Measurements from ENCODE around the gene ASF1A.

The ASF1A gene

GRCh38 chr6:118881440-118882313, 12.3 kb upstream of the ASF1A start:
- DNase-seq (ENCODE audit: low read depth), result no peak

DNA sequence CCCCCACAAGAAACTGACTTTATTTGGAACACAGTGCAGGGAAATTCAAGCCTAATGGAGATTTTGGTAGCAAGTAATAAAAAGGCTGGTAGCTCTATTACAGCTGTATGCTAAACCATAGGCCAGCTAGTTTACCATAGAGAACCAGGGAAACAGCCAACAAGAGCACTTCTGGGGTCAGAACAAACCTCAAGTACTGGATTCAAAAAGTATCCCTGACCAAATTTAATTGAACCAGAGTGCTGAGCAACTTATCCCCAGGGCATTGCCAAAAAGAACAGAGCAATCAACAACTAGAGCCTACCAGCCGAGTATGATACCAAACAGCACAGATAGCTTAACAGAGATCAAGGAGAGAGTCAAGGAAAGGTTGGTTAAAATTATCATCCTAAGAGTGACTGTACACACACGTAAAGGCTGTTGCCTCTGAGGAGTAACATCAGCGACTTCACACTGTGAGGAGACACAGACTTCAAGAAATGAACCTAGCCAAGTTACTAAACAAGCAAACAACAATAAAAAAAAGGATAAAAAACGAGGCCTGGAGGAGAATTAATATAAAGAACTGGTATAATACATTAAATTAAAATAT, 11.5 kb upstream of the ASF1A start:
- no peak for DNase-seq (ENCODE audit: low read depth)

GRCh38 chr6:118886641-118887040, 7.3 kb upstream of the ASF1A start:
- no peak for DNase-seq (ENCODE audit: low read depth)

DNA sequence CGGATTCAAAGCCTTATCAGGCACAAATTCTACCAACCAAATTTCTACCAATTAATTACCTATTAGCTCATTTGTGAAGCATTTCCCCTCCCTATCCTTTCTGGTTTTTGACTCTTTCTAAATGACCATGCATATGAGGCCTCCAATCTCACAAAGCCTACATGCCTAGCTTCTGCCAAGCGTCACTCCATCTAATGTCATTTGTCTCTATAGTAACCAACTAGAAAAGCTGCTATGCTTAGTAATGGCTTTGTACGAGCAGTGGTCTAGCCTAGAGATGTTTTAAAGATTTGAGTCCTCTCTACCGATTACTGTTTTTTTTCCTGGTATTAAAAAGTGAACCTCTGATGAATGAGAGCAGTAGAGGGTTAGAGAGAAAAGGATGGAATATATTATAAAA, 4.8 kb upstream of the ASF1A start:
- DNase-seq (ENCODE audit: low read depth), result no peak

- no peak for DNase-seq (ENCODE audit: low read depth)
Measured at GRCh38 chr6:118890997-118891790, 2.8 kb upstream of the ASF1A start.

DNA sequence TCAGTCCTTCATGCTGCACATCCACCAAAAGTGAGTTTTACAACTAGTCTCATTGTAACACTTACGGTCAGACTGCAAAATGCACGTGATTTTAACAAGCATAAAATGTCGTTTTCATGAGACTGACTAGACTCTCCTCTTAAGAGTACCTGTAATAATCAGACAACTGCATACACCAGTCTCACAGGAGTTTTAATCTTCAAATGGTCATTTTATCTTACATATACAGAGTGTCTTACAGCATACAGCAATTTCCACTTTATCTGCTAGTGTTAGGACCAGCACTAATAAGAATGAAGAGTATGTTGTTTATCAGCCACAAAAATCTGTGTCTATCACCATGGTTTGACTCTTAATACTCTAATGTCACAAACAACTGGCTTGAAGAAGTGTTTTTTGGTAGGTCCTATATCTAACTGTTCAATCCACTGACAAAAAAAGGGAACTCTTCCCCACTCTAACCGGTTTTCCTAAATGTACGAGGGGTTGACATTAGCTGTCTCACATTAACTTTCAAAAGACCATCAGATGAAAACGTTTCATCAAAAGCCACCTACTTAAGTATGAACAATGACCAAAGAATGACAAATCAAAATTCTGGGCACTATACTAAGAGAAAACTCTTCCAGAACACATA, 1.5 kb upstream of the ASF1A start:
- peak; percentile 32 for DNase-seq (ENCODE audit: low read depth)

- peak; percentile 70 for DNase-seq (ENCODE audit: low read depth)
Measured at GRCh38 chr6:118893064-118893806, 717 bp upstream of the ASF1A start.

- peak; percentile 78 for DNase-seq (ENCODE audit: low read depth)
Measured at GRCh38 chr6:118894425-118895260, 691 bp downstream of the ASF1A start.

DNA sequence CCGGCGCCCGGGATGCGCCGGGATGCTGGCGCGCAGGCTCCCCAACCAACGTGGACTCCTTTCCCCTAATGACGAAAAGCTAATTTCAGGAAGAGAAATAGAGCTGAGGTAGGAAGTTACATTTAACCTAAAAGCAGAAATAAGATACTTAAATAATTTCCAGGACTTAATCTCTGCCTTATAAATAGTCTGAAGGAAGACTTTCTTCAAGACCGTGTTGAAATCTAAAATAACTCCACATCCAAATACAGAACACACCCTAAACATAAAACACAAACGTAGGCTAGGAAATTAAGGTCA, 1.3 kb downstream of the ASF1A start:
- no peak for DNase-seq (ENCODE audit: low read depth)

- no peak for DNase-seq (ENCODE audit: low read depth)
Measured at GRCh38 chr6:118895859-118896258, 1.9 kb downstream of the ASF1A start.

- DNase-seq (ENCODE audit: low read depth), result peak; percentile 58
Measured at GRCh38 chr6:118896339-118897136, 2.6 kb downstream of the ASF1A start.

DNA sequence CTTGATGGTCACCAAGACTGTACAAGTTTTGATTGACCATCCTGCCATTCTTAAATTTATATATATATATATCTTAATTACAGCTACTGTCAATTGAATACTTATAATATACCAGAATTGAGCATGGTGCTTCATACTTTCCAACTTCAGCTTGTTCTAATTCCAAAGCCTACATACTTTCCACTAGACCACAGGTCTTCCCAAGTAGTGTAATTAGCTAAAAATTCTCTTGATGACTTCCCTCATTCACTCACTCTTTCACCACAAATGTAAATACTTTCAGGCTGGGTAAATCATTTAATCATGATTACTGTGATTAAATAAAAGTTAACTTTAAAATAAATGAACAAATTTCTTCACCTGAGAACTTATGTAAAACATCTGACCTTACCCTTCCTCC, 3.4 kb downstream of the ASF1A start:
- no peak for DNase-seq (ENCODE audit: low read depth)

GRCh38 chr6:118899948-118900347, 6.0 kb downstream of the ASF1A start:
- DNase-seq (ENCODE audit: low read depth), result no peak

- peak; percentile 46 for DNase-seq (ENCODE audit: low read depth)
Measured at GRCh38 chr6:118902726-118903125, 8.8 kb downstream of the ASF1A start.

DNA sequence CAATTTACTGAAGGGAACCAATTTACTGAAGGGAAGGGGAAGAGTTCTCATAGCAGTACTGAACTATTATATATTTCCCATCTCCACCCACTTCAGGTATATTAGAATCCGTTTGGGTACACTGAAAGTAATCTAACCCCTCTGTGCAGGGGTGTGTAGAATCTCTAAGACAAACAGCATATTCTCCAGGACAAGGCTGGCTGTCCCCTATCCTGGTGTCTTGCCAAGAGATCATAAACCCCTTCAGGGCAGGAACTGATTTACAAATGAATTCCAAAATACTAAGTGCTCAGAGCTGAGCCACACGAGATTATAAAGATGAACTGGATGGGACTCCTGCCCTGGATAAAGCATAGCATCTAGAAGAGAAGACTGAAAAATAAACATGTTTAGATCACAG, 9.2 kb downstream of the ASF1A start:
- no peak for DNase-seq (ENCODE audit: low read depth)

GRCh38 chr6:118903691-118904090, 9.7 kb downstream of the ASF1A start:
- DNase-seq (ENCODE audit: low read depth), result no peak

- no peak for DNase-seq (ENCODE audit: low read depth)
Measured at GRCh38 chr6:118905084-118905483, 11.1 kb downstream of the ASF1A start.

- DNase-seq (ENCODE audit: low read depth), result no peak
Measured at GRCh38 chr6:118905851-118906250, 11.9 kb downstream of the ASF1A start.

GRCh38 chr6:118908441-118908840, 14.5 kb downstream of the ASF1A start:
- peak; percentile 34 for DNase-seq (ENCODE audit: low read depth)

GRCh38 chr6:118912646-118913045, 18.7 kb downstream of the ASF1A start:
- no peak for DNase-seq (ENCODE audit: low read depth)
